ENCODE data around the gene SEPTIN12. TPM values are rescaled to one million over a fixed set of nuclear protein-coding genes. Genes with fewer than 3 reads are reported as not detected.

SEPTIN12 gene
- total RNA-seq, 4 donors from 2014 or later, result 0.54 TPM; not detected in 3

- TF ChIP-seq POLR2A (IDR thresholded peaks at IDR 0.05) (no peak), CTCF (IDR thresholded peaks at IDR 0.05) (no peak)
- Histone ChIP-seq H3K4me3 (replicated peaks in 1 of 3) (no peak overlapping the region), H3K27me3 (no peaks in the 10 kb centered on the region), H3K4me1 (peaks cover 0 to 4% of the 10 kb centered on the region in 2 donors), H3K36me3 (peaks cover 11 to 13% of the 10 kb centered on the region in 2 donors), H3K27ac (no peak overlapping the region), H3K9me3 (no peaks in the 10 kb centered on the region)
- DNase-seq, result no peak
- WGBS, 2 donors, result 94 to 95% methylated on average over 14 of the region's 15 CpGs
- intact Hi-C loops (cut with DNase I), result loop anchor here (5.0 to 10.0 kb wide), 2 partner anchors 33 to 225 kb away; partner anchors contain the start of gene SEC14L5
Observed at GRCh38 chr16:4729876-4730275, 58.3 kb downstream of the SEPTIN12 start.

- H3K36me3 ChIP-seq, result peaks cover 12 to 17% of the 10 kb centered on the region in 2 donors
- H3K9me3 ChIP-seq, result no peaks in the 10 kb centered on the region
- H3K4me1 ChIP-seq, result peaks cover 0 to 4% of the 10 kb centered on the region in 2 donors
- no peaks in the 10 kb centered on the region for H3K27me3 ChIP-seq
- no peak overlapping the region for H3K4me3 ChIP-seq (replicated peaks in 1 of 3)
- 95% methylated on average over 8 of the region's 8 CpGs for WGBS, 2 donors
- intact Hi-C loops (cut with DNase I), result no loop called here
- no peak for DNase-seq
- no peak overlapping the region for H3K27ac ChIP-seq
- TF ChIP-seq POLR2A (IDR thresholded peaks at IDR 0.05) (no peak), CTCF (IDR thresholded peaks at IDR 0.05) (no peak)
Observed at GRCh38 chr16:4728676-4729075, 59.5 kb downstream of the SEPTIN12 start.

Small RNAs within 50 kb of the gene (small RNA-seq; reads per million reads assigned to genes)
- gene RF00017, result not detected

Other genes with a start within 250 kb of the SEPTIN12 start
- 10 to 100 TPM; 15.5 to 25.4 (median 25.2) TPM for gene CDIP1, start 249.6 kb downstream of the SEPTIN12 start, total RNA-seq
- under 1 TPM; 0.11 to 0.88 (median 0.62) TPM for gene C16orf96, start 232.0 kb downstream of the SEPTIN12 start, total RNA-seq
- gene UBALD1, start 173.5 kb downstream of the SEPTIN12 start, total RNA-seq, result 10 to 100 TPM in 3 of 4 donors, 1 to 10 TPM in 1; 9.3 to 21.4 (median 10.9) TPM
- 10 to 100 TPM; 32.5 to 86.4 (median 57.6) TPM for gene MGRN1, start 163.5 kb downstream of the SEPTIN12 start, total RNA-seq
- gene NUDT16L1, start 94.8 kb downstream of the SEPTIN12 start, total RNA-seq, result 10 to 100 TPM; 27.0 to 61.1 (median 38.9) TPM
- gene ANKS3, start 54.1 kb downstream of the SEPTIN12 start, total RNA-seq, result 10 to 100 TPM; 22.9 to 35.3 (median 25.1) TPM
- gene DNAAF8, start 53.8 kb downstream of the SEPTIN12 start, total RNA-seq, result 1 to 10 TPM in 3 of 4 donors, under 1 TPM in 1; 0.25 to 4.1 (median 2.8) TPM
- gene ZNF500, start 21.2 kb downstream of the SEPTIN12 start, total RNA-seq, result 10 to 100 TPM; 11.8 to 20.6 (median 17.6) TPM
- gene SMIM22, start 7.0 kb upstream of the SEPTIN12 start, total RNA-seq, result not detected
- gene ROGDI, start 14.3 kb upstream of the SEPTIN12 start, total RNA-seq, result 10 to 100 TPM in 2 of 4 donors, 1 to 10 TPM in 2; 5.9 to 12.1 (median 8.4) TPM
- 10 to 100 TPM; 43.1 to 89.2 (median 75.5) TPM for gene GLYR1, start 58.9 kb upstream of the SEPTIN12 start, total RNA-seq
- gene UBN1, start 59.1 kb upstream of the SEPTIN12 start, total RNA-seq, result 10 to 100 TPM; 27.9 to 40.7 (median 30.5) TPM
- 10 to 100 TPM; 55.5 to 84.9 (median 72.0) TPM for gene PPL, start 148.8 kb upstream of the SEPTIN12 start, total RNA-seq
- gene SEC14L5, start 170.0 kb upstream of the SEPTIN12 start, total RNA-seq, result under 1 TPM; 0.11 to 0.33 (median 0.21) TPM
- gene NAGPA, start 245.6 kb upstream of the SEPTIN12 start, total RNA-seq, result 10 to 100 TPM; 26.0 to 46.8 (median 30.8) TPM

Measured in thyroid gland (tissue), 4 donors.